Loucy (cell line): ENCODE data around the gene SIM2.

Experiments used
- EZH2phosphoT487 ChIP-seq: fragments of 200-600 bp; IDR thresholded peaks from 2 replicates; pipeline ENCODE4 v1.6.1; 2018; ENCODE audit warnings: antibody characterized with exemption, mild to moderate bottlenecking, moderate library complexity, borderline replicate concordance
- TF ChIP-seq, protein P1 (sequence below): fragments of 200-600 bp; sonication (generic); conservative IDR thresholded peaks from 2 replicates; pipeline ENCODE4 v1.5.1; 2014; ENCODE audit warnings: mild to moderate bottlenecking, antibody characterized with exemption, low read length

DNA sequence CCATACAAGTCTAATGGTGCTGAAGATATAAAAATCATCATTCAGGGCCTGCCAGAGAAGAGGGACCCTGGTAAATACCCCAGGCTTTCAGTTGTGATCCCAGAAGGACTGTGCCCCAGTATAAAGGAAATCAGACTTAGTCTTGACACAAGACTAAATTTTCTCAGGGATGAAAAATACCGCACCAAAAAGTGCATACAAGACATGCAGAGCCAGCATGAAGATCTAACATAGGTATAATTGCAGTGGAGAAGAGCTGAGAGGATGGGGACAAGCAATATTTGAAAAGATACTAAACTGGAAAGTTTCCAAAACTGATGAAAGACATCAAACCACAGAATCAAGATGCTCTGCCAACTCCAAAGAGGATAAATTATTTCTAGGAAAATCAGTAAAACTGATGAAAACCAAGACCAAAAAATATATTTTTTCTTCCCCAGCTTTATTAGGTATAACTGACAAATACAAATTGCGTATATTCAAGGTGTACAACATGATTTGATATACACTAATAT is 17.7 kb upstream of the SIM2 start:
- TF ChIP-seq, protein P1, sequence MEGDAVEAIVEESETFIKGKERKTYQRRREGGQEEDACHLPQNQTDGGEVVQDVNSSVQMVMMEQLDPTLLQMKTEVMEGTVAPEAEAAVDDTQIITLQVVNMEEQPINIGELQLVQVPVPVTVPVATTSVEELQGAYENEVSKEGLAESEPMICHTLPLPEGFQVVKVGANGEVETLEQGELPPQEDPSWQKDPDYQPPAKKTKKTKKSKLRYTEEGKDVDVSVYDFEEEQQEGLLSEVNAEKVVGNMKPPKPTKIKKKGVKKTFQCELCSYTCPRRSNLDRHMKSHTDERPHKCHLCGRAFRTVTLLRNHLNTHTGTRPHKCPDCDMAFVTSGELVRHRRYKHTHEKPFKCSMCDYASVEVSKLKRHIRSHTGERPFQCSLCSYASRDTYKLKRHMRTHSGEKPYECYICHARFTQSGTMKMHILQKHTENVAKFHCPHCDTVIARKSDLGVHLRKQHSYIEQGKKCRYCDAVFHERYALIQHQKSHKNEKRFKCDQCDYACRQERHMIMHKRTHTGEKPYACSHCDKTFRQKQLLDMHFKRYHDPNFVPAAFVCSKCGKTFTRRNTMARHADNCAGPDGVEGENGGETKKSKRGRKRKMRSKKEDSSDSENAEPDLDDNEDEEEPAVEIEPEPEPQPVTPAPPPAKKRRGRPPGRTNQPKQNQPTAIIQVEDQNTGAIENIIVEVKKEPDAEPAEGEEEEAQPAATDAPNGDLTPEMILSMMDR, result no peak
- TF ChIP-seq EZH2phosphoT487, result no peak
